Adrenal gland (tissue), 19 donors: ENCODE results near the gene SERINC2. TPM values are rescaled to one million over a fixed set of nuclear protein-coding genes. Genes with fewer than 3 reads are reported as not detected.

Experiments used
- DNase-seq, 7 donors: peaks; one replicate each; pipeline ENCODE4 v3.0.0-alpha.2; 2019 to 2020
- H3K27ac ChIP-seq, 5 donors: fragments of 200-600 bp; sonication (generic) in 4 of 5; 1 replicate in 3 of 5; 2 replicates in 2 of 5; pipeline versions ENCODE4 v1.5.1 to v1.8.0; 2016 to 2020; ENCODE audit warnings: mild to moderate bottlenecking in 1 of 5
- H3K27me3 ChIP-seq: fragments of 200-600 bp; 2 replicates; pipeline ENCODE4 v1.8.0; 2021
- H3K36me3 ChIP-seq, 2 donors: fragments of 200-600 bp; replicated peaks in 1 of 2; 1 replicate in 1 of 2; 2 replicates in 1 of 2; pipeline versions ENCODE4 v1.5.1 to v1.8.0; 2018 to 2022
- H3K4me1 ChIP-seq, 2 donors: fragments of 200-600 bp; replicated peaks in 1 of 2; 1 replicate in 1 of 2; 2 replicates in 1 of 2; pipeline versions ENCODE4 v1.5.1 to v1.8.0; 2018 to 2021
- H3K4me3 ChIP-seq, 4 donors: fragments of 200-600 bp; sonication (generic) in 3 of 4; one replicate each; pipeline ENCODE4 v1.5.1; 2016 to 2018
- H3K9me3 ChIP-seq, 3 donors: fragments of 200-600 bp; sonication (generic) in 1 of 3; replicated peaks in 1 of 3; 1 replicate in 2 of 3; 2 replicates in 1 of 3; pipeline versions ENCODE4 v1.5.1 to v1.8.0; 2016 to 2021
- CTCF ChIP-seq, 6 experiments: fragments of 450-650 bp in 4 of 6; fragments of 200-600 bp in 2 of 6; sonication (generic) in 1 of 6; IDR thresholded peaks; 1 replicate in 5 of 6; 2 replicates in 1 of 6; pipeline versions ENCODE4 v1.5.1 to v1.8.0; 2016 to 2021; ENCODE audit warnings: antibody characterized with exemption in 6 of 6, mild to moderate bottlenecking in 2 of 6, moderate library complexity in 1 of 6
- POLR2A ChIP-seq, 2 donors: fragments of 450-650 bp; IDR thresholded peaks; one replicate each; pipeline ENCODE4 v1.6.1; 2017; ENCODE audit warnings: antibody characterized with exemption in 2 of 2, mild to moderate bottlenecking in 2 of 2, moderate library complexity in 1 of 2
- WGBS, 4 donors: extraction: QIAGEN DNeasy Blood & Tissue Kit in 2 of 4; methylation state at CpG; one replicate each; pipeline versions ENCODE4 v1.1.5 to v1.1.7; 2013 to 2017; 5-methylcytosine and 5-hydroxymethylcytosine counted together
- intact Hi-C, 2 donors: fragments of 100-400 bp; cut with DNase I; formaldehyde crosslinking; loops; one replicate each; pipeline versions ENCODE4 v1.14.1 to v1.15.0; 2022 to 2023
- long read RNA-seq, 10 donors: library from polyadenylated mRNA in 3 of 10; unstranded in 2 of 10; stranded (forward) in 1 of 10; transcript quantifications; one replicate each; pipeline ENCODE4 v2.0.0 and lab custom pipeline, GENCODE V29; 2021 to 2026
- polyA plus RNA-seq, 3 donors: library from polyadenylated mRNA; stranded (reverse); fragments of 200-250 nt in 2 of 3; fragments of 350-450 nt in 1 of 3; fragmentation: Illumina TruSeq in 1 of 3; extraction: RNeasy Lipid Tissue Mini Kit (QIAGEN cat#74804) in 1 of 3; gene quantifications; one replicate each; pipeline ENCODE4 v1.2.3, GENCODE V29; 2013 to 2014
- total RNA-seq, 9 donors: library from RNA; depleted of rRNA in 4 of 9; stranded (reverse); fragments of >200 nt in 4 of 9; fragments of 120-200 nt in 1 of 9; fragmentation: NEBNext Ultra II Directional in 1 of 9; extraction: Animal tissue kit (Norgen Biotek cat#: 25700) in 1 of 9; gene quantifications; one replicate each; pipeline versions ENCODE4 v1.1.0 to v1.2.4, GENCODE V29; 2013 to 2023
- donor health status: healthy with polysubstance abuse.
- donor health status: Bipolar disorder and iron deficiency.
- donor health status: DM: yes; HTN: yes; CAD: no.
- donor health status: DM: no; HTN: no; CAD: no.
- donor health status: DM: no; HTN: no; CAD: no.
- donor health status: DM: yes; HTN: yes; CAD: no.

SERINC2 gene
- 10 to 100 TPM in 8 of 9 donors, under 1 TPM in 1; 0.94 to 35.8 (median 18.8) TPM for total RNA-seq
- polyA plus RNA-seq: 10 to 100 TPM in 2 of 3 donors, 1 to 10 TPM in 1; 8.3 to 34.0 (median 19.7) TPM
- long read RNA-seq, donor 1, partial matches to known transcripts: 0 of 1 reads
- long read RNA-seq, donor 1, other reads (novel, unspliced or antisense): 0 of 1 reads
- long read RNA-seq, donor 2, partial matches to known transcripts: 0 of 1 reads
- long read RNA-seq, donor 2, other reads (novel, unspliced or antisense): 0 of 1 reads
- long read RNA-seq, donor 3, partial matches to known transcripts: 0 of 1 reads
- long read RNA-seq, donor 3, other reads (novel, unspliced or antisense): 0 of 1 reads
- long read RNA-seq, donor 4, partial matches to known transcripts: 1 of 6 reads
- long read RNA-seq, donor 4, other reads (novel, unspliced or antisense): 1 of 6 reads
- long read RNA-seq, donor 5, transcript SERINC2-201 (10 exons, 1,997 nt): major isoform, 30 of 34 reads
- long read RNA-seq, donor 5, partial matches to known transcripts: 2 of 34 reads
- long read RNA-seq, donor 5, other reads (novel, unspliced or antisense): 2 of 34 reads
- long read RNA-seq, donor 6, partial matches to known transcripts: 0 of 2 reads
- long read RNA-seq, donor 6, other reads (novel, unspliced or antisense): 0 of 2 reads
- long read RNA-seq, donor 7, partial matches to known transcripts: 0 of 1 reads
- long read RNA-seq, donor 7, other reads (novel, unspliced or antisense): 0 of 1 reads
- long read RNA-seq, donor 8: 0 reads
- long read RNA-seq, donor 9: 0 reads
- long read RNA-seq, donor 10: 0 reads

GRCh38 chr1:31412732-31413404 is at the start of gene SERINC2:
TSS of gene SERINC2 (plus strand) at chr1:31413213. CDS start at chr1:31413266, 53 bp downstream.
- peak in 5 of 7 donors; percentile 35 to 63 (median 47) for DNase-seq
- H3K27ac ChIP-seq: peak within 1 kb of the TSS in 3 of 5 donors; percentile 20 to 69 (median 26)
- 2 to 31% (median 4%) methylated on average over 5 to 63 of the region's 63 CpGs for whole genome bisulfite sequencing, 4 donors
- no peak for TF ChIP-seq CTCF (IDR thresholded peaks at IDR 0.05)
- peak in 1 of 2 donors; percentile 43 for TF ChIP-seq POLR2A (IDR thresholded peaks at IDR 0.05)
- H3K4me1 ChIP-seq: peaks cover 5 to 14% of the 10 kb centered on the region in 2 donors
- intact Hi-C loops: loop anchor here in 1 of 2 donors (5.0 kb wide), 1 partner anchor 221 kb away; no protein-coding TSS in a partner anchor
- peak within 1 kb of the TSS; percentile 38 to 86 (median 59) for H3K4me3 ChIP-seq
- H3K9me3 ChIP-seq: no peaks in the 10 kb centered on the region
- peaks cover 3% of the 10 kb centered on the region for H3K27me3 ChIP-seq
- H3K36me3 ChIP-seq: no peaks in the 10 kb centered on the region

GRCh38 chr1:31364561-31365250 is 48.3 kb upstream of the SERINC2 start:
- WGBS, 4 donors: 89 to 94% (median 91%) methylated on average over 3 of the region's 3 CpGs
- intact Hi-C loops: no loop called here
- no peaks in the 10 kb centered on the region for H3K27me3 ChIP-seq
- peak in 1 of 7 donors; percentile 48 for DNase-seq
- no peaks in the 10 kb centered on the region for H3K9me3 ChIP-seq
- H3K4me3 ChIP-seq: no peak overlapping the region
- peak overlapping the region in 4 of 5 donors; percentile 20 to 57 (median 45) for H3K27ac ChIP-seq
- peaks cover 0 to 12% of the 10 kb centered on the region in 2 donors for H3K36me3 ChIP-seq
- peaks cover 33 to 39% of the 10 kb centered on the region in 2 donors for H3K4me1 ChIP-seq
- TF ChIP-seq POLR2A (IDR thresholded peaks at IDR 0.05) (no peak), CTCF (IDR thresholded peaks at IDR 0.05) (no peak)

GRCh38 chr1:31366796-31367195 is 46.2 kb upstream of the SERINC2 start:
- H3K27me3 ChIP-seq: no peaks in the 10 kb centered on the region
- intact Hi-C loops: no loop called here
- peaks cover 43 to 57% of the 10 kb centered on the region in 2 donors for H3K4me1 ChIP-seq
- no peak overlapping the region for H3K4me3 ChIP-seq
- no peak overlapping the region for H3K27ac ChIP-seq
- no peaks in the 10 kb centered on the region for H3K9me3 ChIP-seq
- H3K36me3 ChIP-seq: no peaks in the 10 kb centered on the region
- no peak for DNase-seq
- TF ChIP-seq CTCF (IDR thresholded peaks at IDR 0.05) (no peak), POLR2A (IDR thresholded peaks at IDR 0.05) (no peak)
- WGBS, 4 donors: 62 to 90% (median 83%) methylated on average over 2 of the region's 2 CpGs
